Activated CD8-positive, alpha-beta memory T cell treated with anti-CD3 and anti-CD28 coated beads for 48 hours (primary cell): ENCODE data around the gene CSMD2.

Experiments
- DNase-seq, 3 experiments: peaks; one replicate each; pipeline ENCODE4 v3.0.0-alpha.2; 2020; ENCODE audit warnings: low read depth in 2 of 3, low spot score in 2 of 3

The CSMD2 gene

DNA sequence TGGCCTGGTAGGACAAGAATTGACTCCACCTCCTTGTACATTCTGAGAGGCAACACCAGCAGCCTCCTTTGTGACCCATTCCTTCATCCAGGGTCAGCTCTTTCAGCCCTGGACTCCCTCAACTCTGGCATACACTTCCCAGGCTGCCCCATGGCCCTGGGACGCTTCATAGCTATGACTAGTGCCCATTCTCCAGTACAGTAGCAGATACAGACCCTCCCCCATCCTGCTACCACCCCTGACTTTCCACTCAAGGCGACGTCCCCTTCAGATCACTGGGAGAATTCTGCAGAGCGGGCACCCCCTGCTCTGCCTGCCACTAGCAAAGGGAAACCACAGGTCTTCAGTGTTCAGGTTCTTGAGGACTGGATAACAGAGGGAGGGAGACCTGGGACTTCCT is 400.9 kb downstream of the CSMD2 start:
- DNase-seq: no peak

DNA sequence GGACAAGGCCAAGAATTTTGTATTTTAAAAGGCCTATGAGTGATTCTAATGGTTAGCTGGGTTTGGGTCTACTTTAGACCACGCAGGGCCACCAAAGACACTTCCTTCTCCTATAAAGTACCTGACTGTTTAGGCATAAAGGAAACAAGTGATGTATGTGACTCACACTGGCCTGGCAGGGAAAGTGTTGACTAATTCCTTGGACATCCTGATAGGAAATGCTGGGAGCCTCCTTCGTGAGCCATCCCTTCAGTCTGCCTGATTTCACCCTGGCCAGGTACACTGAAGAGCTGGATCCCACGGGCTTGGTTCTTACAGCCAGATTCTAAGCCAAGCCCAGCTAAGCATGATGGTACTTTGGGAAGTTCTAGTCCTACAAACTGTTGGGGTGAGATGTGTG is 401.6 kb downstream of the CSMD2 start:
- DNase-seq: no peak

DNA sequence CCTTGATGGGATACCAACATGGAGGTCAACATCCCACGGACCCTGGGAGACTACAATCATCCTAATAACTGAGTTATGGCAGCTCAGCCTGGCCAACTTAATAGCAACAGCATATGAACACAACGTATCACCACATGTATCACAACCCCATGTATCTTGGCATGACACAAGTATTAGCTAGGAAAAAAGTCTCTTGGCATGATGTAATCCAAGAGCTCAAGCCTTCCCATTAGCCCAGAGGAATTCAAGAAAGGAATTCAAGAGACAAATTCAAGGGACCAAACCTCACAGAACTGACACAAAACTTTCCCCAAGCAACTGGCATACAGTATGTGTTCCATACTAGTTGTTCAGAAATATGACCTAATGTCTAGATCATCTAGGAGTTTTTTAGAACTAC is 402.1 kb downstream of the CSMD2 start:
- no peak for DNase-seq

DNA sequence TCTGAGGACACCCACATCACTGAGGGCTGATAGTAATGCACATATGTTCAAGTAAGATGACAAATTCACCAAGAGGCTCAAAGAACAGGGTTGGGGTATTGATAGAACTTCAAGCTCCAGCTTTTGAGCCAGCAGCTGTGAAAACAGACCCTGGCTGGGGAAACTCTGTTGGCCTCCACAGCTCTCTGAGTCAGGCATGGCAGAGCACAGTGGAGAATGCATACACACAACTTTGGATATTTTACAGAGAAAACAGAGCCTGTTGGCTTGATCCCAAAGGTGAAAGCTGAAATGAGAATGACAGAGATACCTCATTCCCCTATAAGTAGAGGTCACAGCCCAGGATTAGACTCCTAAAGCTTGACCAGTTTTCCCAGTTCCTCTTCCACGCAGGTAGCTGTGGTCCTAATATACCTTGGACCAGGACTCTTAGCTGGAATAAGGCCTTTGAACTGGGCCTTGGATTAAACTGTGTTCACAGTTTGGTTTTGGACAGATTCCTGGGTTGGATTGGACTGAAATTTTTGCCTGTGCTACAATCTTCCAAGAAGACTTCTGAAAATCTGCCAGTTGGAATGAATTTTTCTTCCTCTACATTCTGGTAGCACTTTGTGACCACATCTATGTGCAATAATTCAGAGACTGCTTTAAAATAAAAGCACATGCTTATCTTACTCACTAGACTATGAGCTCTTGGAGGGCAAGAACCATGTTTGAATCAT is 402.8 kb downstream of the CSMD2 start:
- DNase-seq: no peak

DNA sequence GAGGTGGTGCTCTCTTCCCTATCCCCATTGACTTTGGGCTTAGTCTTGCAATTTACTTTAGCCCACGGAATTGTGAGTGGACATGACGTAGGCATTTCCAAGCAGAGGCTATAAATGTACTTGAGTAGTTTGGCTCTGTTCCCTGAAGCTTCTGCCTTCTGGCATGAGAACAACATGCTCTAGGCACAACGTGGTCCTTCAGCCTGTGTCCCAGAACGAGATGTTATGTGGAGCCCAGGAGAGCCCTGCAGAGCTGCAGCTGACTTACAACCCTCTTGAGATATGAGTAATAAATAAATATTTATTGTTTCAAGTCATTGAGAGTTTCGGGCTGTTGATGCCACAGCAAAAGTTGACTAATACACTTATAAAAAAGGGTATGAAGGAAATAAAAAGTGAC is 406.3 kb downstream of the CSMD2 start:
- DNase-seq: no peak

DNA sequence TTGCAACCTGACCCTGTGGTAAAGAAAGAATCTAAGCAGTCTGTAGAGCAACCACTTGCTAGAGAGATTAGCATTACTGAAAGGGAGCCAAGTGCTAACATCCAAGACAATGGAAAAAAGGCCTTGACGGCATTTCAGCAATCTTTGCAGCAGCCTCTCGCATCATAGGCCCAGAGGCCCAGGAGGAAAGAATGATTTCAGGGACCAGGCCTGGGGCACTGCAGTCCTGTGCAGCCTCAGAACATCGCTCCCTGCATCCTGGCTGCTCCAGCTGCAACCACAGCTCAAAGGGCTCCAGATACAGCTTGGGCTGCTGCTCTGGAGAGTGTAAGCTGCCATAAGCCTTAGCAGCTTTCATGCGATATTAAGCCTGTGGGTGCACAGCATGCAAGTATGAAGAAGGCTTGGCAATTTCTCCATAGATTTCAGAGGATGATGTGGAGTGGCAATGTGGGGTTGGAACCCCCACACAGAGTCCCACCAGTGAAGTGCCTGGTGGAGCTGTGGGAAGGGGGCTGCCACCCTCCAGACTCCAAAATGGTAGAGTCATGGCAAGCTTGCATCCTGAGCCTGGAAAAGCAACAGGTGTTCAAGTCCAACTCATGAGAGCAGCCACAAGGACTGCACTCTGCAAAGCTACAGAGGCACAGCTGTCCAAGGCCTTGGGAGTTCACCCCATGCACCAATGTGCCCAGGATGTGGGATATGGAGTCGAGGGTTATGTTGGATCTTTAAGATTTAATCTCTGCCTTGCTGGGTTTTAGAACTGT is 411.8 kb downstream of the CSMD2 start:
- no peak for DNase-seq

DNA sequence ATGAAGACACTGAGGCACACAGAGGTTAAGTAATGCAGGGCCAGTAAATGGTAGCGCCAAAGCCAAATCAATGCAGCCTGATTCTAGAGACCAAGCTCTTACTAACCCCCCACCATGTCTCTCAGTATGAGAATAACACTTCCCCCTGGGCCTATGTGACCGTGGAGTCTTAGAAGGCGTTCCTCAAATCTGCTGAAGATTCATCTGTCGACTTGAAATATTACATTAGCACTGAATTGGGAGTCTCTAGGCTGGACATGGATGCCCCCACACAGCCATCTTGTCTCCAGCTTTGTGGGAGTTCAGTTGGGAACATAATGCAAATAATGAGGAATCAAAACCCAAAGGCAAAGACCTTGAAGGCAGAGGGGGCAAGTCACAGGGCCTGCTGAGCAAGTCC is 419.1 kb downstream of the CSMD2 start:
- no peak for DNase-seq

DNA sequence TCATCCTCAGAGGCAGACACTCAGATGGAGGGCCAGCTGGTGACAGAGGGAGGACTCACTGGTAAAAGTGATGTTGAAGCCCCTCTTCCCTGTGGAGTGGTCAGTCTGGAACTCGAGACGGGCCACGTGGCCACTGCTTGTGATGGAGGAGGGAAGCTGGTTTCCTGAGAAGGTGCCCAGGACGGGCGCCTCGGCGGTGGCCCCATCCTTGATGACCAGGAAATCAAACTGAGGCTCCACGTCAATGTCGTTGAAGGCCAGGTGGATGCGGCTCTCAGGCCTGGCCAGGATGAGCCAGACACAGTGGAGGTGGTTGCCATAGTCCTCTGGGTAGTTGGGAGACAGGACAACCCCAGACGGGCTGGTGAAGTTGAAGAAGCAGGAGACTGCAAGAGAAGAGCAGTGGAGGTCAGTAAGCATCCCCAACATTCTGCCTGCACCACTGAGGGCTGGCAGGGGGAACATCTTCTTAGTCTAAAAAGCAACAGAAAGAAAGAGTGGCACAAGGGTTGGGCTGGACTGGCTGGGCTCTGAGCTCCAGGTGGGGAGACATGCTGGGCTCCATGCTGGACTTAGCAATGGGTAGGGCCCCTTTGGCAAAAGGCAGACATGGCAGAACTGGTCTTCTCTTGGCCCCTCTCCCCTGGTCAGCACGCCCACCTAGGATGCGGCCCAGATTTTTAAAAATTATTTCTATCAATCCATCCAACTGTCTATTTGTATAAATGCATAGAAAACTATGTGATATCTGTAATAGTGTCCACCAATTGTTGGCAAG is 421.6 kb downstream of the CSMD2 start:
- DNase-seq: no peak

DNA sequence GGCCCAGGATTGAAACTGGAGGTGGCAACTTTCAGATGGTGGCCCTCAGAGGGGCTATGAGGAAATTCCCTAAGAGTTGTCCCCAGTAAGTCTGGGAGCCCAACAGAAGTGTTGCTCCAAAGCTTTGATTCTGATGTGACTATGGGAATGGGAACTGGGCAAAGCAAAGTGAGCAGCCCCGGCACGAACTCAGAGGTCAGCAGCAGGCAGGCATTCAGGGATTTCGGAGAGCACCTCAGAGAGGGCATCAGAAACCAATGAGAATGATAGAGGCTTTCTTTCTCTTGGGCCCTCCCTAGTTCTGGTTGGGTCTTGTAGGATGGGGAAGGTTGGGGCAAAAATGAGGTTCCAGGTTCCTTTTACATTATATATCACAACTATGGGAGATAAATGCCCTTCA is 422.4 kb downstream of the CSMD2 start:
- DNase-seq: no peak

DNA sequence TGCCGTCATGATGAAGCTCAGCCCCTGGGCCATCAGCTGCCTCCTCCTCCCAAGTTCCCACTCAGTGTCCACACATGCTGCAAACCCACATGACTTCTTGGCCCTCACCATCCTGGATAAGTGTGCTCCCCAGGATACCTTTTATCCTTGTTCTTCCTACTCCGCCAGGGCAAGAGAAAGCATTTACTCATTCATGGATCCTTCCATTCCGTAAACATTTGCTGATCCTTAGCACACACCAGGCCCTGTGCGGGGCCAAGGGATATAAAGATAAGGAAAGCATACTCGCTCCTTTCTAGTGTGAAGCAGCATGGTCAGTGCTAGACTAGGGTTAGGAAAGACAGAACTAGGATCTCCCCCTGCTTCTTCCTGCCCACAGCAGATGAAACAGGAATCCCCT is 423.3 kb downstream of the CSMD2 start:
- DNase-seq: no peak

DNA sequence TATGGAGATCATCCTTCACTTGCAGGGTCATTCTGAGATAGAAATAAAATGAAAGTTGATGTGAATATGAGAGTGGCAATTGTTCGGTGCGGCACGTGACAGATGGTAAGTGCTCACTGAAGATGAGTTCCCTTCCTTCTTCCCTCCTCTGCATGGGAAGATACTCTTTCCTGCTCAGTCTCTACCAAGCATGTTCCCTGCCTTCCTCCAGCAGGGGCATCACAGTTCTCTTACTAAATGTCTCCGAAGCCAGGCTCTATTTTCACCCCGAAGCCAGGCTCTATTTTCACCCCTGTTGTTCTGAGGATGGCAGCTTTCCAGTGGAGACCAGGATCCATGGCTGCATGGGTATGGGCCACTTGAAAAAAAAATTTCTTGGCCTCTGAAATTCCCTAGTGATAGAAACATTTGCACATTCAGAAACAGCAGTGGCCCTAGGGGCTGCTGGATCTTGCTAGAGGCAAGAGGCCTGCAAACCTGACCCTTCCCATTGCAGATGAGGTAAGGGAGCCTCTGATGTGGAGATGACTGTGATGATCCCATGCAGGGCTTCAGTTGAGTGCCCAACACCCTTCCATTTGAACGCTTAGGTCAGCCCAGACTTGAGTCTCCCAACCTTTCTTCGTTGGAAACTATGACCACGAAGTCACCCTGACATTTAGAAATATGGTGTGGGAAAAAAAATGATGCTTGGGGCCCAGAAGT is 424.8 kb downstream of the CSMD2 start:
- no peak for DNase-seq

DNA sequence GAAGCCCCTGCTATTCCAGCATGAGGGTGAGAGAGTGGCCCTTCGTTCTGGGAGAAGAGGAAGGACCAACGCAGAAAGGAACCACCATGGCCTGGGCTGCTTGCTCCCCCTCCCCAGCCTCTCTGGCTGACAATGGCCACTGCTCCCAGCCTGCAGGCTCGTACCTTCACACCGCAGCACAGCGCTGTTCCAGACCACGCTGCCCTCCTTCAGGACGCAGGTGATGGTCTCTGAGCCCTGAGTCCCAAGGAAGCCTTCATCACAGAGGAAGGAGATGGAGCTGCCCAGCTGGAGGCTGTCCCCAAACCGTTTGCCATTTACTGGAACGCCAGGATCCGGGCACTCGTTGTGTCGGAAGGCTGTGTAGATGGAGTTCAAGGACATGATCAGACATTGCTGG is 426.1 kb downstream of the CSMD2 start:
- no peak for DNase-seq

DNA sequence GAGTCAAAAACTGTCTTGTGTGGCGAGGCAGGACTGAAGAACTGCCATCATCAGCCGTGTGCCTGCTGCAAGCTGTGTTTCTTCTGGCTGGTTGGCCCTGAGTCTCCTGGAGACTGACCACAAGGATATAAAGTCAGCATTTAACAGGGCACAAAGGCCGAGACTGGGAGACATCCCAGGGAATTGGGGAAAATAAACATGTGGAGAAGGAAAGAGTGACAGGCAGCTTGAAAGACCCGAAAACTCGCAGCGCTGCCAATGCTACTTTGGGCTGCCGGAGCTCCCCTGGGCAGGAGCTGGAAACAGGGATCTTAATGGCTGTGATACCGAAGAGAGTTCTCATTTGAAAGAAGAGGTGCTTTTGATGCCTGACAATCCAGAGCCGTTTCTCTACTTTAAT is 426.5 kb downstream of the CSMD2 start:
- DNase-seq: no peak

DNA sequence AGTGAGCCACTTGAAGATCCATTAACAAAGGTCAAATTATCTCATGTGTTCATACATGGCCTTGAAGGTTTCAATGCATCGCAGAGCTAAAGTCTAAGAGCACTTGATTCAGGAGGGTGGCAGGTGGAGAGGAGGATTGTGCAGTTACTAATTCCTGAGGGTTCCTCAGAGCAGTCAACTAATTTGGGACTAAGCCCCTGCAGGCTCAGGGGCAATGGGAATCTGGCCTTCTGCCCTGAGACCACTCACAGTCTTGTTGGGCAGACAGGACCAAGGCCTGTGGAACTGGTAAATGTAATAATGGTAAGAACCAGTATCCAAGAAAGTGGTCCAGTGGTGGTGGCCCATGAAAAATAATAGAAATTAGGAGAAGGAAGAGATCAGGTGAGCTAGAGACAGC is 428.5 kb downstream of the CSMD2 start:
- no peak for DNase-seq

DNA sequence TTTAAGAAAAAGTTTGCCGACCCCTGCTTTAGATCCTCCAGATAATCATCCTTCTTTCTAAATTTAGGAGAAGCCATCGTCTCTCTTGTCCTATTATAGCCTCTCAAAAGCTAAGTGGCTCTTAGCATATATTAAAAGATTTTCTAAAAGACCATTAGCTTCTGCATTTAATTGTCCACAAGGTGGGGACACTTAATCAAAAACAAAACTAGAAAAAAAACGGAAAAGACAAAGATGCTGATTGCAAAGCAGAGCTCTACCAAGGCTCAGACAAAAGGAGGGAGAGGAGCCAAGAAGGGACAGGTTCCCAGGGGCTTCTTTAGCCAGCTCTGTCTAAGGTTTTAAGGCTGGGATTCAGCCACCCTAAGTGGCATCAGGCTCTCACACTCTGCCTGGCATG is 429.4 kb downstream of the CSMD2 start:
- no peak for DNase-seq

DNA sequence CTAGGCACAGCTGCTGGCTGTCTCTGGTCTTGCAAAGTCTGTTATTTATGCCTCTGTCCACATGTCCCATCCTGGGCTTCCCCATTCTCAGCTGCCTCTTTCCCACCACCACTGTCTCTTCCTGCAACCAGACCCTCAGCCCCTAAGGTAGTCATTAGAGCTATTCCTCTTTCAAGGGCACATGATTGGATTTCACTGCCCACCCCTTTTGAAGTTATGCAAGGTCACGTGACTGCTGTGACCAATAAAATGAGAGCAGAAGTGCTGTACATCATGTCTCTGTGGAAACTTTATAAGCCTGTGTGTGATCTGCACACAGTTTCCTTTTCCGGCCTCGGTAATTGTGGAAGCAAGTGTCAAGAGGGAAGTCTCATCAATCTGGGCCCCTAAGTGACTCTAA is 437.7 kb downstream of the CSMD2 start:
- DNase-seq: no peak

DNA sequence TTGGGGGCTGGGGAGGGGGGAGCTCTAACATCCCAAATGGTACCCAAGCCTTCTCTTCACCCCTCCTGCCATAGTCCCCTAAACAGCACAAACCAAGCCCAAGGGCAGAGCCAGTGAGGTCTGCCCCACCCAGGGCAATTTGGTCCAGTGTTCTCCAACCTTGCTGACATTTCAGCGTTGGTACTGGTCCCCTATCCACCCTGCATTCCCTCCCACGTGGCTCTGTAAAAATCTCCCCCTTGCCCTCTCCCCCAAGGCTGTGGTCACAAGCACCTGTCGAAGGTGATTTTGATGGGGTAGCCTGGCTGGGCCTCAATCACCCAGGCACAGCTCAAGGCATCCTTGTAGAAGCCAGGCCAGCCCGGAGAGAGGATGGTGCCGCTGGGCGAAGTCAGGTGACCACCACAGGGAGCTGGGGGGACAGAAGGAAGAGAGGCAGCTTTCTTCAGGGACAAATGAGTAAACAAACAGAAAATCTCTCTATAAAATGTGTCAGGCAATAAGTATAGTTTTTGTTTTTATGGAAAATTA is 438.7 kb downstream of the CSMD2 start:
- DNase-seq: no peak

DNA sequence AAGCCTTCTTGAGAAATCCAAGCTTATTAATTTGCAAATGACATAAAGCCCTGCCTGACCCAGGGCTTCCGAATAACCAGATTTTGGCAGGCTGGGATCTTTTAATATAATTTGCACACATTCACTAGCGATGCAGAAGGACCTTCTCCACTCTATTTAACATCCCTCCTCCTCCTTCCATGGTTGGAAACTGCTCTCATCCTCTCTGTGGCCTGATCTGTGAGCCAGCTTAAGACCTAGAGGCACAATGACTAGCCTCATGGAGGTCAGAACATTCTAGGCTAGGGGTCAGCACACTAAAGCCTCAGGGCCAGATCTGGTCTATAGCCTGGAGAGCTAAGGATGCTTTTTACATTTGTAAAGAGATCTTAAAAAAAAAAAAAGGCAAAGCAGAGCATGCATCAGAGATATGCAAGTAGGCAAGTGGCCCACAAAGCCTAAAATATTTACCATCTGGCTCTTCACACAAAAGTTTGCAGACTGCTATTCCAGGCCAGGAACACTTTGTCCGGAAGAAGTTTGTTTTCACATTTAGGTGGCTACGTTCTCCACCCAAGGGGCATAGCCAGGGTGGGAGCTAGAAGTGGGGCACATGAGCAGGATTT is 439.4 kb downstream of the CSMD2 start:
- no peak for DNase-seq

DNA sequence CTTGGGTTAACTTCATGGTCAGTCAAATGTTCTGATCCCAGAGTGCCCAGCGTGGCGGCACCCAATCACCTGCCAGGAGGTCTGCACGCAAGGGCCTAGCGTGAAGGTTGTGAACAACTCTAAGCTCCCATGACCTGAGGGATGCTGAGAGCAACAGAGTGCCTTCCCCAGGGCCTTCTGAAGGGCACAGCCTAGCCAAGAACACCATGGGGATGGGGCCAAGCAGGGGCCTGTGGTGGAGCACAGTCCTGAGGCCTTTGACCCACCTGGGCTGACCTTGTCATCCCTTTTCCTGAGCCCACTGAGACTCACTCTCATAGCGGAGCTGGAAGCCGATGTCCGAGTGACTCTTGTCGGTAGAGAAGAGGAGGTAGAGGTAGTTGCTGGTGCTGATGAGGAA is 440.0 kb downstream of the CSMD2 start:
- no peak for DNase-seq

DNA sequence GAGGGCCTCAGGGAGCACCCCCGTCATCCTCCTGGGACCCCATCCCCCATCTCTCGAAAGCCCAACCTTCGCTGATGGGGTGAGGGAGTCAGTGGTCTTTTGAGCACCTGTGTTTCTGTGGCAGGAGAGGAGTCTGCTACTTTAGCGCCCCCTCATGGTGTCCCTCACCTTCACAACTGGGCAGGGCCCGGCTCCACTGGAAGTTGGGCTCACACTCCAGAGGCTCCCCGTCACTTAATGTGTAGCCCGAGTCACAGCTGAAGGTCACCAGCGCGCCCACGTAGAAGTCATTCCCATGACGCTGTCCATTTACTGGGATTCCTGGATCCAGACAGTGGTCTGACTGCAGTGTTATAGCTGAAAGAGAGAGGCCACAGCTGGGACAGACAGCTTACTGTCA is 440.7 kb downstream of the CSMD2 start:
- DNase-seq: no peak

DNA sequence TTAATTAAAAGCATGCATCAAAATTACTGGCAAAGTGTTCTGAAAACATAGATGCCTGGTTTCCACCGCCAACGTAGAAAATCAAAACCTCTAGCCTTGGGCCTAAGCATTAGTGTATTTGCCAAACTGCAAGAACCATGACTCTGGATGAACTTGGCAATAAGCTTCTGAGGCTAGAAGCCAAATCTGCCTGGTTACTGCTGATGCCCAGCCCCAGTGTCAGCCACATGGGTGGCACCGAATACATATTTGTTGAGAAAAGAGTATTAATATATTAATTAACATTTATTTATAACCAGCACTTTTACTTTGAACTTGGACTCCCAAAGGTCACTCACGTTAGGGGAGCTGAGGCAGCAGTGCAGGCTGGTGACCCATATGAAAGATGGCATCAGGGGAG is 441.8 kb downstream of the CSMD2 start:
- no peak for DNase-seq
